Neural crest cell (in vitro differentiated cells): Measurements from ENCODE around the gene SPIN2B. TPM values are rescaled to one million over a fixed set of nuclear protein-coding genes. Genes with fewer than 3 reads are reported as not detected.
"Not testable (repeated sequence)": the region's sequence is repeated elsewhere in the genome, so short reads cannot be mapped to it uniquely, and the experiment has no call there.

Experiments
- DNase-seq: peaks from one replicate; pipeline ENCODE4 v3.0.0; 2021; ENCODE audit warnings: low read depth, mixed read lengths, low spot score
- H3K27ac Mint-ChIP-seq: one replicate; pipeline ENCODE4 v1.8.0; 2021; ENCODE audit warnings: mild to moderate bottlenecking, mixed read lengths; ENCODE audit not compliant: unreplicated experiment
- H3K27me3 Mint-ChIP-seq: 2 replicates; pipeline ENCODE4 v1.8.0; 2021; ENCODE audit warnings: low read depth, mild to moderate bottlenecking, mixed read lengths
- H3K36me3 Mint-ChIP-seq: 2 replicates; pipeline ENCODE4 v1.8.0; 2021; ENCODE audit warnings: low read depth, mild to moderate bottlenecking, mixed read lengths
- H3K4me1 Mint-ChIP-seq: 2 replicates; pipeline ENCODE4 v1.8.0; 2021; ENCODE audit warnings: mixed read lengths
- H3K4me3 Mint-ChIP-seq: one replicate; pipeline ENCODE4 v1.8.0; 2021; ENCODE audit warnings: mild to moderate bottlenecking, mixed read lengths
- H3K9me3 Mint-ChIP-seq: 2 replicates; pipeline ENCODE4 v1.8.0; 2021; ENCODE audit warnings: mixed read lengths
- CTCF ChIP-seq: fragments of 200-600 bp; sonication (generic); conservative IDR thresholded peaks from 2 replicates; pipeline ENCODE4 v1.5.0; 2021; ENCODE audit warnings: antibody characterized with exemption, mild to moderate bottlenecking
- total RNA-seq: library from RNA; stranded (reverse); gene quantifications from 2 replicates; pipeline ENCODE4 v1.2.1, GENCODE V29; 2021

SPIN2B gene
- total RNA-seq, 1 donor from 2014 or later = 15.5 TPM

GRCh38 chrX:57119416-57119815, 1.9 kb downstream of the SPIN2B start:
- no peak overlapping the region for H3K27ac Mint-ChIP-seq
- peaks cover 14% of the 10 kb centered on the region for H3K36me3 Mint-ChIP-seq
- peak overlapping the region; percentile 52 for H3K4me3 Mint-ChIP-seq
- H3K27me3 Mint-ChIP-seq = no peaks in the 10 kb centered on the region
- no peak for TF ChIP-seq CTCF
- H3K9me3 Mint-ChIP-seq = peaks cover 8% of the 10 kb centered on the region
- H3K4me1 Mint-ChIP-seq = peaks cover 15% of the 10 kb centered on the region
- no peak for DNase-seq

- not testable (repeated sequence) for H3K9me3 Mint-ChIP-seq, H3K27me3 Mint-ChIP-seq, H3K4me3 Mint-ChIP-seq, DNase-seq, H3K27ac Mint-ChIP-seq
- peaks cover 18% of the 10 kb centered on the region for H3K36me3 Mint-ChIP-seq
- peaks cover 15% of the 10 kb centered on the region for H3K4me1 Mint-ChIP-seq
These were observed 3.8 kb downstream of the SPIN2B start for GRCh38 chrX:57117566-57117965.

- no peak overlapping the region for H3K4me3 Mint-ChIP-seq
- H3K36me3 Mint-ChIP-seq = peaks cover 17% of the 10 kb centered on the region
- peaks cover 4% of the 10 kb centered on the region for H3K9me3 Mint-ChIP-seq
- H3K4me1 Mint-ChIP-seq = peaks cover 5% of the 10 kb centered on the region
- H3K27ac Mint-ChIP-seq = no peak overlapping the region
- H3K27me3 Mint-ChIP-seq = no peaks in the 10 kb centered on the region
- DNase-seq = no peak
- no peak for TF ChIP-seq CTCF
These were observed 16.4 kb downstream of the SPIN2B start for GRCh38 chrX:57104921-57105398.

- no peak overlapping the region for H3K4me3 Mint-ChIP-seq
- peaks cover 20% of the 10 kb centered on the region for H3K36me3 Mint-ChIP-seq
- peaks cover 5% of the 10 kb centered on the region for H3K4me1 Mint-ChIP-seq
- DNase-seq = no peak
- H3K27me3 Mint-ChIP-seq = no peaks in the 10 kb centered on the region
- no peak overlapping the region for H3K27ac Mint-ChIP-seq
- TF ChIP-seq CTCF = no peak
- H3K9me3 Mint-ChIP-seq = peaks cover 6% of the 10 kb centered on the region
These were observed 16.9 kb downstream of the SPIN2B start for GRCh38 chrX:57104406-57104805.

GRCh38 chrX:57103489-57103888, 17.9 kb downstream of the SPIN2B start:
- Mint-ChIP-seq H3K9me3 (peaks cover 11% of the 10 kb centered on the region), H3K4me1 (peaks cover 5% of the 10 kb centered on the region), H3K4me3 (no peak overlapping the region), H3K36me3 (peaks cover 24% of the 10 kb centered on the region), H3K27me3 (no peaks in the 10 kb centered on the region), H3K27ac (no peak overlapping the region)
- no peak for TF ChIP-seq CTCF
- DNase-seq = no peak

DNA sequence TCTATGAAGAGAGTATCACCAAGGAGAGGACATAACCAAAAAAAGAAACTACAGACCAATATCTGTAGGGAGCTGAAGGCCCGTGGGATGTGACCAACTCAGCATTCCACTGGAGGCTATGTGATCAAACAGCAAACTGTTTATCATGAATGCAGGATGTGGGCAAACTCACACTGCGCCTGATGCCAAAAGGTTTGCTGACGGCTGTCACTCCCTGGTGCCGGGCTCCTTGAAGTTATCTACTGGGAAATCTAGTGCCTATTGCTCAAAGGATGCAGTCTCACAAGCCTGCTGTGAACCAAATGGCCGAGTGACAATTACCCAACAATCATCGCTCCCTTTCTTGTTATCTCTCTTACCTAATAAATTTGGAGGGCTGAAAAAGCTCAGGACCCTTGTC, 18.4 kb downstream of the SPIN2B start:
- Mint-ChIP-seq H3K36me3 (peaks cover 30% of the 10 kb centered on the region), H3K9me3 (peaks cover 15% of the 10 kb centered on the region)
- H3K4me3 Mint-ChIP-seq, DNase-seq, H3K27ac Mint-ChIP-seq, H3K4me1 Mint-ChIP-seq, H3K27me3 Mint-ChIP-seq: not testable (repeated sequence)

GRCh38 chrX:57083143-57083542, 38.2 kb downstream of the SPIN2B start:
- no peaks in the 10 kb centered on the region for H3K4me1 Mint-ChIP-seq
- TF ChIP-seq CTCF = no peak
- H3K27ac Mint-ChIP-seq = no peak overlapping the region
- no peaks in the 10 kb centered on the region for H3K27me3 Mint-ChIP-seq
- DNase-seq = no peak
- no peak overlapping the region for H3K4me3 Mint-ChIP-seq
- peaks cover 31% of the 10 kb centered on the region for H3K9me3 Mint-ChIP-seq
- H3K36me3 Mint-ChIP-seq = peaks cover 57% of the 10 kb centered on the region
